Spleen (tissue), 7 donors: ENCODE measurements around the gene CD69.

Source experiments
- CTCF ChIP-seq, 11 experiments: fragments of 200-600 bp in 7 of 11; fragments of 450-650 bp in 4 of 11; sonication (generic) in 4 of 11; IDR thresholded peaks in 8 of 11; conservative IDR thresholded peaks in 3 of 11; 1 replicate in 7 of 11; 2 replicates in 4 of 11; pipeline versions ENCODE4 v1.4.0 to v1.8.0; 2016 to 2021; ENCODE audit warnings: antibody characterized with exemption in 11 of 11, inconsistent platforms in 4 of 11, mild to moderate bottlenecking in 1 of 11
- POLR2A ChIP-seq, 3 donors: fragments of 450-650 bp; IDR thresholded peaks; one replicate each; pipeline ENCODE4 v1.5.1; 2017; ENCODE audit warnings: antibody characterized with exemption in 3 of 3, mild to moderate bottlenecking in 1 of 3
- POLR2AphosphoS5 ChIP-seq, 3 donors: sonication (generic); formaldehyde crosslinking; IDR thresholded peaks; one replicate each; pipeline ENCODE4 v1.5.1; 2017; ENCODE audit warnings: antibody characterized with exemption in 3 of 3
- donor health status: DM: no; HTN: no; CAD: no; lungs with moderate emphysema.
- donor health status: DM: no; HTN: no; CAD: no.
- donor health status: DM: no; HTN: no; CAD: no.

GRCh38 chr12:9711664-9712063, 49.0 kb downstream of the CD69 start:
- TF ChIP-seq CTCF (IDR thresholded peaks at IDR 0.05 in 8 of 11, conservative IDR thresholded peaks at IDR 0.05 in 3 of 11) (no peak), POLR2AphosphoS5 (IDR thresholded peaks at IDR 0.05) (no peak), POLR2A (IDR thresholded peaks at IDR 0.05) (no peak)
